ENCODE measurements around the gene PRRG1.

PRRG1 gene

DNA sequence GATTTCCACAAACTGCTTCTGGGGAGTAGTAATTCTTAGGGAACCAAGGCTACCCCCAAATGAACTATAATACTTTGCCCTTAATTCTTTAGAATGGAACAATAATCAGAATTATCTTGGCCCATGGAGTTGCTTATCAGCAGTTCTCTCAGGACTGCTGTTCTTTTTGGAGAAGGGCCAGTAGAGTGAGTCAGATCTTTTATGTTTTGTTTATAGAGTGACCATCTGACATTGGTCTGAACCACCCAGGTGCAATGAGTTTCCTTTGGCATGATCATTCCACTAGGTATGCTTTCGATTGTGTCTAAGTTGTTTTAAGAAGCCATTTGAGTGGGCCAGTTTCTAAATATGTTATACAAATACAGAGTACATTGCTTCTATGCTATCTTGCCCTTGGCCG, 31.8 kb downstream of the PRRG1 start:
- no peaks in the 10 kb centered on the region for H3K4me1 ChIP-seq (ENCODE audit: control insufficient read depth in 2 of 2, insufficient read depth in 1 of 2, low read depth in 1 of 2, low read length in 2 of 2)
- H3K4ac ChIP-seq (ENCODE audit: low read length), result no peak overlapping the region
- WGBS, 2 donors (ENCODE audit: extremely low coverage in 2 of 2, insufficient read length in 2 of 2, insufficient replicate concordance in 1 of 2), result no CpG with 5 or more reads among the region's 2 CpGs
- no peaks in the 10 kb centered on the region for H3K9me3 ChIP-seq (replicated peaks in 1 of 2; ENCODE audit: control insufficient read depth in 2 of 2, insufficient read depth in 1 of 2, low read depth in 1 of 2, low read length in 2 of 2)
- H3K4me3 ChIP-seq (ENCODE audit: low read length in 2 of 2), result no peak overlapping the region
- no peak overlapping the region for H4K8ac ChIP-seq (ENCODE audit: low read depth, low read length)
- H2BK12ac ChIP-seq (ENCODE audit: low read length), result no peak overlapping the region
- H3K18ac ChIP-seq (ENCODE audit: low read length), result no peak overlapping the region
- H3K79me1 ChIP-seq (ENCODE audit: low read depth, low read length), result no peaks in the 10 kb centered on the region
- H3K23ac ChIP-seq (ENCODE audit: low read depth, low read length, poor library complexity), result no peak overlapping the region
- no peak overlapping the region for H2BK15ac ChIP-seq (ENCODE audit: low read length)
- no peak overlapping the region for H3K9ac ChIP-seq (ENCODE audit: low read depth, low read length, poor library complexity)
- H3K27me3 ChIP-seq (ENCODE audit: control insufficient read depth in 3 of 3, insufficient read depth in 3 of 3, low read depth in 1 of 3, low read length in 3 of 3), result no peaks in the 10 kb centered on the region
- H2AK5ac ChIP-seq (ENCODE audit: low read depth, low read length), result no peak overlapping the region
- no peak overlapping the region for H3K14ac ChIP-seq (ENCODE audit: low read length)
- no peak overlapping the region for H2AFZ ChIP-seq (ENCODE audit: low read length)
- no peak overlapping the region for H3K27ac ChIP-seq (replicated peaks; ENCODE audit: low read length)
- no peak for DNase-seq (ENCODE audit: low spot score)
- H4K91ac ChIP-seq (ENCODE audit: low read depth, low read length, poor library complexity), result no peak overlapping the region
- H3K4me2 ChIP-seq (ENCODE audit: insufficient read depth, low read length, poor library complexity, severe bottlenecking), result no peak overlapping the region
- H2BK5ac ChIP-seq (ENCODE audit: low read length), result no peak overlapping the region
- no peaks in the 10 kb centered on the region for H3K36me3 ChIP-seq (replicated peaks in 1 of 2; ENCODE audit: control insufficient read depth in 2 of 2, insufficient read depth in 2 of 2, low read length in 2 of 2)
- H2BK120ac ChIP-seq (ENCODE audit: low read depth, low read length), result no peak overlapping the region

DNA sequence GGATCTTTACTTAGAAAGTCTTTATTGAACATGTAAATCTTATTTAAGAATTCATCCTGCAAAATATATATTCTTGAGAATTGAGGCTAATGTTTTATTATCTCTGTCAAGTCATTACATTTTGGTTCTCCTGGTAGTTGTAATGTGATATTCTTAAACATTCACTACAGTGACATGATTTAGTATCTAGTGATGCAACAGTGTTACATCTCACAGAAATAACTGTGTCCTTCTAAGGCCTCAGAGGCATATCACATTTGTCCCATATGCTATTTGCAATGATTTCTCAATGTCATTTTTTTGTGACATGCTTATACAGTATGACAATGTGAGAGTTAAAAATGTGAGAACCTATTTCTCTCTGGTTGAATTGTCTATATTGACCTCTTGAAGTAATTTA, 34.1 kb downstream of the PRRG1 start:
- no peak overlapping the region for H2AFZ ChIP-seq (ENCODE audit: low read length)
- H4K91ac ChIP-seq (ENCODE audit: low read depth, low read length, poor library complexity), result no peak overlapping the region
- no peak overlapping the region for H2BK5ac ChIP-seq (ENCODE audit: low read length)
- H3K79me1 ChIP-seq (ENCODE audit: low read depth, low read length), result no peaks in the 10 kb centered on the region
- H2AK5ac ChIP-seq (ENCODE audit: low read depth, low read length), result no peak overlapping the region
- H3K4me1 ChIP-seq (ENCODE audit: control insufficient read depth in 2 of 2, insufficient read depth in 1 of 2, low read depth in 1 of 2, low read length in 2 of 2), result no peaks in the 10 kb centered on the region
- no peak overlapping the region for H3K9ac ChIP-seq (ENCODE audit: low read depth, low read length, poor library complexity)
- no peak overlapping the region for H2BK120ac ChIP-seq (ENCODE audit: low read depth, low read length)
- H3K4ac ChIP-seq (ENCODE audit: low read length), result no peak overlapping the region
- no peak overlapping the region for H4K8ac ChIP-seq (ENCODE audit: low read depth, low read length)
- H2BK15ac ChIP-seq (ENCODE audit: low read length), result no peak overlapping the region
- no peaks in the 10 kb centered on the region for H3K27me3 ChIP-seq (ENCODE audit: control insufficient read depth in 3 of 3, insufficient read depth in 3 of 3, low read depth in 1 of 3, low read length in 3 of 3)
- H3K27ac ChIP-seq (replicated peaks; ENCODE audit: low read length), result no peak overlapping the region
- H3K4me2 ChIP-seq (ENCODE audit: insufficient read depth, low read length, poor library complexity, severe bottlenecking), result no peak overlapping the region
- no peak overlapping the region for H3K4me3 ChIP-seq (ENCODE audit: low read length in 2 of 2)
- no peak for DNase-seq (ENCODE audit: low spot score)
- no peak overlapping the region for H3K23ac ChIP-seq (ENCODE audit: low read depth, low read length, poor library complexity)
- H3K36me3 ChIP-seq (replicated peaks in 1 of 2; ENCODE audit: control insufficient read depth in 2 of 2, insufficient read depth in 2 of 2, low read length in 2 of 2), result no peaks in the 10 kb centered on the region
- no peak overlapping the region for H2BK12ac ChIP-seq (ENCODE audit: low read length)
- H3K14ac ChIP-seq (ENCODE audit: low read length), result no peak overlapping the region
- H3K18ac ChIP-seq (ENCODE audit: low read length), result no peak overlapping the region
- H3K9me3 ChIP-seq (replicated peaks in 1 of 2; ENCODE audit: control insufficient read depth in 2 of 2, insufficient read depth in 1 of 2, low read depth in 1 of 2, low read length in 2 of 2), result peaks cover 0 to 4% of the 10 kb centered on the region in 2 donors

DNA sequence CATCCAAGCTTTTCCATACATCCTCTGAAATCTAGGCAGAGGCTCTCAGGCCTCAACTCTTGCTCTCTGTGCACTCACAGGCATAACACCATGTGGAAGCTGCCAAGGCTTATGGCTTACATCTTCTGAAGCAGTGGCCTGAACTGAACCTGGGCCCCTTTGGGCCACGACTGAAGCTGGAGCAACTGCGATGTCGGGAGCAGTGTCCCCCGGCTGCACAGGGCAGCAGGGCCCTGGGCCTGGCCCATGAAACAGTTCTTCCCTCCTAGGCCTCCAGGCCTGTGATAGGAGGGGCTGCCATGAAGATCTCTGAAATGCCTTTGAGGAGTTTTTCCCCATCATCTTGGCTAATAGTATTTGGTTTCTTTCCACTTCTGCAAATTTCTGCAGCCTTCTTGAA, 39.2 kb downstream of the PRRG1 start:
- no peak overlapping the region for H3K27ac ChIP-seq (replicated peaks; ENCODE audit: low read length)
- H3K4me3 ChIP-seq (ENCODE audit: low read length in 2 of 2), result no peak overlapping the region
- no peak overlapping the region for H2AFZ ChIP-seq (ENCODE audit: low read length)
- H3K23ac ChIP-seq (ENCODE audit: low read depth, low read length, poor library complexity), result no peak overlapping the region
- H3K18ac ChIP-seq (ENCODE audit: low read length), result no peak overlapping the region
- no CpG with 5 or more reads among the region's 4 CpGs for WGBS, 2 donors (ENCODE audit: extremely low coverage in 2 of 2, insufficient read length in 2 of 2, insufficient replicate concordance in 1 of 2)
- no peak overlapping the region for H2BK5ac ChIP-seq (ENCODE audit: low read length)
- no peaks in the 10 kb centered on the region for H3K4me1 ChIP-seq (ENCODE audit: control insufficient read depth in 2 of 2, insufficient read depth in 1 of 2, low read depth in 1 of 2, low read length in 2 of 2)
- no peaks in the 10 kb centered on the region for H3K36me3 ChIP-seq (replicated peaks in 1 of 2; ENCODE audit: control insufficient read depth in 2 of 2, insufficient read depth in 2 of 2, low read length in 2 of 2)
- peaks cover 0 to 4% of the 10 kb centered on the region in 2 donors for H3K9me3 ChIP-seq (replicated peaks in 1 of 2; ENCODE audit: control insufficient read depth in 2 of 2, insufficient read depth in 1 of 2, low read depth in 1 of 2, low read length in 2 of 2)
- H3K9ac ChIP-seq (ENCODE audit: low read depth, low read length, poor library complexity), result no peak overlapping the region
- no peak overlapping the region for H2BK15ac ChIP-seq (ENCODE audit: low read length)
- H3K4me2 ChIP-seq (ENCODE audit: insufficient read depth, low read length, poor library complexity, severe bottlenecking), result no peak overlapping the region
- H3K79me1 ChIP-seq (ENCODE audit: low read depth, low read length), result no peaks in the 10 kb centered on the region
- H3K27me3 ChIP-seq (ENCODE audit: control insufficient read depth in 3 of 3, insufficient read depth in 3 of 3, low read depth in 1 of 3, low read length in 3 of 3), result no peaks in the 10 kb centered on the region
- no peak overlapping the region for H2AK5ac ChIP-seq (ENCODE audit: low read depth, low read length)
- no peak overlapping the region for H2BK120ac ChIP-seq (ENCODE audit: low read depth, low read length)
- no peak overlapping the region for H4K91ac ChIP-seq (ENCODE audit: low read depth, low read length, poor library complexity)
- no peak overlapping the region for H3K14ac ChIP-seq (ENCODE audit: low read length)
- no peak for DNase-seq (ENCODE audit: low spot score)
- H3K4ac ChIP-seq (ENCODE audit: low read length), result no peak overlapping the region
- H2BK12ac ChIP-seq (ENCODE audit: low read length), result no peak overlapping the region
- H4K8ac ChIP-seq (ENCODE audit: low read depth, low read length), result no peak overlapping the region

DNA sequence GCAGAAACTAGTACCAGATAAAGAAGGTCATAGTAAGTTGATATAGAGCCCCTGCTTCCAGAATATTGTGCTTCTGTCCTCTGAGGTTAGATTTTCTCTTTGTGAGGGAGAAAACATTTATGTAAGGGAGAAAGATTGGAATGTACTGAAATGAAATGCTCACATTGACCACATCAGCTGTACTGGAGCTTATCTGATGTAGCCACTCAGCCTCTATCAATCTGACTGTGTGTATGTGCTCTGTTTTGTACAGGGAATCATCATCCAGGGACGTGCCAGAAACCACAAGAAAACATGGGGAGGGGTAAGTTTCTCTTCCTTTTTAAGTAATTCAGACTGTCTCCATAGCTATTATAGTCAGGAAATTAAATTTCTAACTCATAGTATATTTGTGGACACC, 56.8 kb downstream of the PRRG1 start:
- no peak overlapping the region for H3K9ac ChIP-seq (ENCODE audit: low read depth, low read length, poor library complexity)
- no peaks in the 10 kb centered on the region for H3K9me3 ChIP-seq (replicated peaks in 1 of 2; ENCODE audit: control insufficient read depth in 2 of 2, insufficient read depth in 1 of 2, low read depth in 1 of 2, low read length in 2 of 2)
- no peak overlapping the region for H4K91ac ChIP-seq (ENCODE audit: low read depth, low read length, poor library complexity)
- no peak overlapping the region for H3K27ac ChIP-seq (replicated peaks; ENCODE audit: low read length)
- H3K23ac ChIP-seq (ENCODE audit: low read depth, low read length, poor library complexity), result no peak overlapping the region
- no CpG with 5 or more reads among the region's 1 CpG for WGBS, 2 donors (ENCODE audit: extremely low coverage in 2 of 2, insufficient read length in 2 of 2, insufficient replicate concordance in 1 of 2)
- H2AK5ac ChIP-seq (ENCODE audit: low read depth, low read length), result no peak overlapping the region
- no peaks in the 10 kb centered on the region for H3K79me1 ChIP-seq (ENCODE audit: low read depth, low read length)
- no peak overlapping the region for H2BK120ac ChIP-seq (ENCODE audit: low read depth, low read length)
- no peaks in the 10 kb centered on the region for H3K27me3 ChIP-seq (ENCODE audit: control insufficient read depth in 3 of 3, insufficient read depth in 3 of 3, low read depth in 1 of 3, low read length in 3 of 3)
- no peak overlapping the region for H3K18ac ChIP-seq (ENCODE audit: low read length)
- no peaks in the 10 kb centered on the region for H3K36me3 ChIP-seq (replicated peaks in 1 of 2; ENCODE audit: control insufficient read depth in 2 of 2, insufficient read depth in 2 of 2, low read length in 2 of 2)
- H3K14ac ChIP-seq (ENCODE audit: low read length), result no peak overlapping the region
- no peak overlapping the region for H3K4me3 ChIP-seq (ENCODE audit: low read length in 2 of 2)
- no peak overlapping the region for H4K8ac ChIP-seq (ENCODE audit: low read depth, low read length)
- H3K4me1 ChIP-seq (ENCODE audit: control insufficient read depth in 2 of 2, insufficient read depth in 1 of 2, low read depth in 1 of 2, low read length in 2 of 2), result no peaks in the 10 kb centered on the region
- no peak for DNase-seq (ENCODE audit: low spot score)
- H2BK12ac ChIP-seq (ENCODE audit: low read length), result no peak overlapping the region
- no peak overlapping the region for H3K4ac ChIP-seq (ENCODE audit: low read length)
- no peak overlapping the region for H2BK15ac ChIP-seq (ENCODE audit: low read length)
- no peak overlapping the region for H3K4me2 ChIP-seq (ENCODE audit: insufficient read depth, low read length, poor library complexity, severe bottlenecking)
- H2AFZ ChIP-seq (ENCODE audit: low read length), result no peak overlapping the region
- no peak overlapping the region for H2BK5ac ChIP-seq (ENCODE audit: low read length)
